NCI-H2081 treated with DMSO at 0.1 percent for 48 hours (cell line): ENCODE measurements around the gene SWSAP1.

Experiments
- DNase-seq: peaks from one replicate; lab custom pipeline; 2025; lab: John Stamatoyannopoulos, UW

Gene SWSAP1

GRCh38 chr19:11410682-11411081 lies 36.2 kb downstream of the SWSAP1 start:
- no peak for DNase-seq

- peak; percentile 13 for DNase-seq
Observed at GRCh38 chr19:11414544-11414943, 40.1 kb downstream of the SWSAP1 start.

GRCh38 chr19:11416346-11417052 lies 42.0 kb downstream of the SWSAP1 start:
- DNase-seq: no peak

GRCh38 chr19:11418094-11418548 lies 43.7 kb downstream of the SWSAP1 start:
- no peak for DNase-seq

GRCh38 chr19:11418549-11419506 lies 44.4 kb downstream of the SWSAP1 start, which contains the start of gene RGL3:
RGL3 (minus strand) TSS chr19:11419314; CDS start chr19:11419278, 36 bp downstream.
- peak; percentile 3 for DNase-seq

GRCh38 chr19:11420429-11421370 lies 46.2 kb downstream of the SWSAP1 start:
- no peak for DNase-seq

GRCh38 chr19:11421371-11422098 lies 47.1 kb downstream of the SWSAP1 start:
- no peak for DNase-seq

GRCh38 chr19:11422163-11423065 lies 47.9 kb downstream of the SWSAP1 start:
- no peak for DNase-seq

- DNase-seq: no peak
Observed at GRCh38 chr19:11423164-11423790, 48.8 kb downstream of the SWSAP1 start.

- no peak for DNase-seq
Observed at GRCh38 chr19:11423791-11424181, 49.3 kb downstream of the SWSAP1 start.
